IMR-90 (cell line): ENCODE data around the gene MAMDC4. TPM values are rescaled to one million over a fixed set of nuclear protein-coding genes. Genes with fewer than 3 reads are reported as not detected.

Experiments used
- ATAC-seq: fragments of 200-7000 bp; cut with Tn5 transposase; 2 replicates; pipeline ENCODE4 v1.9.1; 2020; ENCODE audit warnings: low read depth, mild to moderate bottlenecking, moderate library complexity
- BruUV-seq: library from RNA; stranded (reverse); fragments of 400-500 nt; replicated peaks from 2 replicates; lab custom pipeline; 2021; lab: Mats Ljungman, UMichigan
- CTCF ChIA-PET: fragments of 300-600 bp; formaldehyde crosslinking; extraction: SDS; loops from one replicate; lab custom pipeline; 2021; ENCODE audit warnings: antibody characterized with exemption; lab: Yijun Ruan, JAX
- POLR2A ChIA-PET: fragments of 300-600 bp; sonication (Branson Sonifier 250); formaldehyde crosslinking; loops from one replicate; lab custom pipeline; 2022; ENCODE audit warnings: antibody characterized with exemption; ENCODE audit not compliant: unreplicated experiment; lab: Charles Lee
- DNase-seq: peaks from one replicate; pipeline ENCODE4 v3.0.0; 2013
- H2AFZ ChIP-seq: replicated peaks from 2 replicates; pipeline ENCODE3; 2013; ENCODE audit warnings: low read length, mild to moderate bottlenecking; ENCODE audit not compliant: poor library complexity
- H2AK5ac ChIP-seq: 2 replicates; pipeline ENCODE4 v1.6.1; 2013; ENCODE audit warnings: low read depth, low read length, inconsistent platforms
- H2AK9ac ChIP-seq: replicated peaks from 2 replicates; pipeline ENCODE3; 2013; ENCODE audit warnings: mild to moderate bottlenecking, low read depth, low read length, moderate library complexity; ENCODE audit not compliant: poor library complexity
- H2BK120ac ChIP-seq: 2 replicates; pipeline ENCODE4 v1.6.1; 2013; ENCODE audit warnings: low read depth, low read length, inconsistent platforms
- H2BK15ac ChIP-seq: 3 replicates; pipeline ENCODE4 v1.6.1; 2013; ENCODE audit warnings: low read depth, low read length, inconsistent platforms
- H2BK20ac ChIP-seq: 2 replicates; pipeline ENCODE4 v1.6.1; 2013; ENCODE audit warnings: low read depth, mild to moderate bottlenecking, inconsistent platforms, low read length, moderate library complexity
- H2BK5ac ChIP-seq: 2 replicates; pipeline ENCODE4 v1.6.1; 2013; ENCODE audit warnings: mild to moderate bottlenecking, low read depth, low read length, inconsistent platforms; ENCODE audit not compliant: poor library complexity, severe bottlenecking
- H3K14ac ChIP-seq: replicated peaks from 2 replicates; pipeline ENCODE4 v1.6.1; 2013; ENCODE audit warnings: low read depth, low read length, inconsistent platforms
- H3K18ac ChIP-seq: 2 replicates; pipeline ENCODE4 v1.6.1; 2013; ENCODE audit warnings: low read depth, low read length, control low read depth
- H3K23ac ChIP-seq: 2 replicates; pipeline ENCODE4 v1.6.1; 2013; ENCODE audit warnings: low read depth, low read length, inconsistent platforms
- H3K27ac ChIP-seq: 2 replicates; pipeline ENCODE4 v1.5.1; 2013; ENCODE audit warnings: mild to moderate bottlenecking, control low read depth, low read length; ENCODE audit not compliant: insufficient read depth
- H3K27me3 ChIP-seq: 2 replicates; pipeline ENCODE4 v1.6.1; 2013; ENCODE audit warnings: low read length; ENCODE audit not compliant: control insufficient read depth, insufficient read depth
- H3K36me3 ChIP-seq: 2 replicates; pipeline ENCODE4 v1.6.1; 2013; ENCODE audit warnings: low read length, mixed read lengths; ENCODE audit not compliant: control insufficient read depth, insufficient read depth
- H3K4ac ChIP-seq: 2 replicates; pipeline ENCODE4 v1.6.1; 2013; ENCODE audit warnings: low read depth, low read length, inconsistent platforms
- H3K4me1 ChIP-seq: 2 replicates; pipeline ENCODE4 v1.6.1; 2013; ENCODE audit warnings: low read length, mixed read lengths; ENCODE audit not compliant: control insufficient read depth, insufficient read depth
- H3K4me2 ChIP-seq: 2 replicates; pipeline ENCODE4 v1.6.1; 2013; ENCODE audit warnings: low read depth, mild to moderate bottlenecking, control low read depth, low read length, moderate library complexity
- H3K4me3 ChIP-seq: 2 replicates; pipeline ENCODE4 v1.5.1; 2013; ENCODE audit warnings: low read depth, mild to moderate bottlenecking, control low read depth, low read length, moderate library complexity; ENCODE audit not compliant: insufficient read depth
- H3K56ac ChIP-seq: 2 replicates; pipeline ENCODE4 v1.6.1; 2013; ENCODE audit warnings: low read length, inconsistent platforms; ENCODE audit not compliant: insufficient read depth; ENCODE audit errors: extremely low read depth
- H3K79me1 ChIP-seq, 2 experiments: 2 replicates each; pipeline ENCODE4 v1.6.1; 2013; ENCODE audit warnings: low read length in 2 of 2, inconsistent platforms in 1 of 2, low read depth in 1 of 2
- H3K9ac ChIP-seq: 2 replicates; pipeline ENCODE4 v1.6.1; 2013; ENCODE audit warnings: low read depth, low read length, control low read depth
- H3K9me1 ChIP-seq: 2 replicates; pipeline ENCODE4 v1.6.1; 2013; ENCODE audit warnings: low read length, inconsistent platforms; ENCODE audit not compliant: insufficient read depth
- H3K9me3 ChIP-seq: 2 replicates; pipeline ENCODE4 v1.6.1; 2013; ENCODE audit warnings: low read length; ENCODE audit not compliant: control insufficient read depth, insufficient read depth
- H4K20me1 ChIP-seq: 2 replicates; pipeline ENCODE4 v1.6.1; 2013; ENCODE audit warnings: low read length, inconsistent platforms; ENCODE audit not compliant: insufficient read depth
- H4K5ac ChIP-seq: 2 replicates; pipeline ENCODE4 v1.6.1; 2013; ENCODE audit warnings: mild to moderate bottlenecking, low read depth, low read length, control low read depth
- H4K8ac ChIP-seq, 2 experiments: 2 replicates each; pipeline ENCODE4 v1.6.1; 2013; ENCODE audit warnings: low read depth in 2 of 2, low read length in 2 of 2, control low read depth in 1 of 2, inconsistent platforms in 1 of 2
- H4K91ac ChIP-seq: 2 replicates; pipeline ENCODE4 v1.6.1; 2013; ENCODE audit warnings: low read depth, low read length, inconsistent platforms; ENCODE audit not compliant: insufficient read depth
- CEBPB ChIP-seq: IDR thresholded peaks from 2 replicates; pipeline ENCODE4 v1.6.1; 2012; ENCODE audit warnings: low read depth, low read length, improper control_type of control experiment
- ELK1 ChIP-seq: fragments of 150-350 bp; IDR thresholded peaks from 2 replicates; pipeline ENCODE4 v1.6.1; 2016; ENCODE audit warnings: low read depth, mild to moderate bottlenecking, low read length, moderate library complexity, borderline replicate concordance
- WGBS, 2 experiments: methylation state at CpG; one replicate each; pipeline versions ENCODE4 v1.1.5 to v1.1.7; 2013; ENCODE audit warnings: missing lambda C conversion rate in 2 of 2; ENCODE audit not compliant: insufficient read length in 1 of 2; ENCODE audit errors: extremely low coverage in 2 of 2; 5-methylcytosine and 5-hydroxymethylcytosine counted together
- dilution Hi-C: fragments of 300-500 bp; cut with HindIII; formaldehyde crosslinking; loops from one replicate; pipeline ENCODE4 v1.14.3; 2018; ENCODE audit warnings: low sequenced_read_pairs; ENCODE audit not compliant: unreplicated experiment
- in situ Hi-C: fragments of 300-500 bp; cut with MboI; formaldehyde crosslinking; loops from 3 replicates; pipeline ENCODE4 v1.14.3; 2019; ENCODE audit warnings: low sequenced_read_pairs, inconsistent platforms, mixed read lengths
- intact Hi-C: fragments of 100-400 bp; cut with micrococcal nuclease; formaldehyde crosslinking; loops from 2 replicates; pipeline ENCODE4 v1.10.0; 2022
- polyA plus RNA-seq, 3 experiments: library from polyadenylated mRNA; depleted of rRNA; stranded (reverse); fragments of >200 nt; gene quantifications; 2 replicates each; pipeline ENCODE4 v1.2.3, GENCODE V29; 2012; ENCODE audit warnings: low replicate concordance in 1 of 3
- total RNA-seq: library from RNA; depleted of rRNA; stranded (reverse); fragments of >200 nt; gene quantifications from 2 replicates; pipeline ENCODE4 v1.2.3, GENCODE V29; 2012

The MAMDC4 gene
- total and polyA plus RNA-seq, 2 of the 4 experiments (the other 2 are of a cell fraction), result 0.18 to 3.5 TPM

- Histone ChIP-seq H2AFZ (no peak overlapping the region), H4K8ac (no peak overlapping the region), H3K36me3 (no peaks in the 10 kb centered on the region), H2AK9ac (peak overlapping the region; percentile 45), H3K79me1 (no peaks in the 10 kb centered on the region), H3K9ac (no peak overlapping the region), H2BK20ac (no peak overlapping the region), H2BK15ac (no peak overlapping the region), H2AK5ac (no peak overlapping the region), H2BK120ac (no peak overlapping the region), H3K23ac (no peak overlapping the region), H3K14ac (no peak overlapping the region), H3K9me1 (no peaks in the 10 kb centered on the region), H3K27ac (no peak overlapping the region), H3K4me2 (no peak overlapping the region), H4K91ac (no peak overlapping the region), H3K56ac (no peak overlapping the region), H3K4me3 (no peak overlapping the region), H3K4me1 (no peaks in the 10 kb centered on the region), H2BK5ac (no peak overlapping the region), H3K18ac (no peak overlapping the region), H3K9me3 (peaks cover 7% of the 10 kb centered on the region), H3K4ac (no peak overlapping the region), H4K20me1 (no peaks in the 10 kb centered on the region), H4K5ac (no peak overlapping the region), H3K27me3 (no peaks in the 10 kb centered on the region)
- DNase-seq (no peak), ATAC-seq (no peak)
- intact Hi-C loops, result no loop called here
- CTCF ChIA-PET, result no interaction called here
- BruUV-seq, result no TSS peak
- TF ChIP-seq ELK1, result no peak
- TF ChIP-seq CEBPB, result peak; percentile 23; the same call in 1 of the 2 replicates
- 71% methylated on average over 3 of the region's 6 CpGs; no CpG with 5 or more reads in 1 of the 2 experiments for WGBS, 2 experiments
- in situ Hi-C loops, result no loop called here
- dilution Hi-C loops, result no loop called here
- POLR2A ChIA-PET, result no interaction called here
These were observed 23.0 kb downstream of the MAMDC4 start for GRCh38 chr9:136875155-136875554.
